ENCODE results near the gene AFAP1L2.

AFAP1L2 gene

GRCh38 chr10:114370199-114370598 lies 34.1 kb downstream of the AFAP1L2 start:
- no peak overlapping the region for H3K4me3 ChIP-seq (ENCODE audit: low read length)
- no peak for TF ChIP-seq ZNF274 (IDR thresholded peaks at IDR 0.05; ENCODE audit: low read depth, low read length)

GRCh38 chr10:114368057-114368391 lies 36.3 kb downstream of the AFAP1L2 start:
- no peak overlapping the region for H3K4me3 ChIP-seq (ENCODE audit: low read length)
- TF ChIP-seq ZNF274 (IDR thresholded peaks at IDR 0.05; ENCODE audit: low read depth, low read length) = no peak

DNA sequence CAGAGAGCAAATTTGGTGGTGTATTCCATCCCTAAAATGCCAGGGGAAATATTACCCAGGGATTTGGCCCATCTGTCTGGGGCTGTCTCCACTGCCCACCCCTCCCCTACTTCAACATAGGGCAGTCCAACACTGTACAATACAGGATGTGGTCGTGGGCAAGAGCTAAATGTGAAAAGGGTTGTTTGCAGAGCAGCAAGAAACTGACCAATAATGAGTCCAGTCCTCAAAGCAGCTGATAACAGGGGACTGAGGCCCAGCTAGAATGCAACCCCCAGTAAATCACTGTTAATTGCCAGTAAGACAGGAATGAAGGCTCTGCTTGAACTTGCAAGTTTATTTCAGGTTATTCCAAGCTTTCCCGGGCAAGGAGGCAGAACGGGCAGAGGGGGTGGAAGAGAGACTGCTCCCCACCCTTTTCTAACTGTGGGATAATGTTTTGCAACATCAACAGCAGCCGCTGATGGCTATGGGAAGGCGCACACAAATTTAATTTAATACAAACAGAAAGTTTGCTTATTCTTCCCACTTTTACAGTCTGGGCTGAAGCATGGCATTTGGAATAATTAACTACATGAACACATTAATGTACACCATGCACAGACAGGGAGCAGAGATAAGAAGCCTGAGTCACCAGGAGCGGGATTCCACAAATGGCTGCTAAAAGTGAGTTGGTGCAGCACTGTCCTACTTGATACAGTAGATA lies 36.8 kb downstream of the AFAP1L2 start:
- no peak for TF ChIP-seq ZNF274 (IDR thresholded peaks at IDR 0.05; ENCODE audit: low read depth, low read length)
- H3K4me3 ChIP-seq (ENCODE audit: low read length) = no peak overlapping the region

DNA sequence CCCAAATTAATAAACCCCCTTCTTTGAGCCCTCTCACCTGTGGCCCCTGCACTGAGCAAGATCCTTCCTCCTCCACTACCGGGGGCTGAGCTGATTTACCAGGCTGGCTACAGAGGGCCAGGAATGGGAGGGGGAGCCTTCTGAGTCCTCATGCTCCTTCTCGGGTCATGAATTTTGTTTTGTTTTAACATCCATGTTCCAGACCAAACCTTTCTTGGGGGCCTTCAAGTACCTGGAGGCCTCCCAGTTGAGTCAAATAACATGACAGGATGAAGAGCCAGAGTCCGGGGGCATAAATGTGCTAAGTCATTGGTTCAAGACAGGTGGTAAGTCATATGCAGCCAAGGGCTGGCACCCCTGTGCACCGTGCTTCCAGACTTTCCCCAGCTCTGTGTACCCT lies 39.6 kb downstream of the AFAP1L2 start:
- TF ChIP-seq ZNF274 (IDR thresholded peaks at IDR 0.05; ENCODE audit: low read depth, low read length) = no peak
- no peak overlapping the region for H3K4me3 ChIP-seq (ENCODE audit: low read length)

GRCh38 chr10:114363745-114364454 lies 40.4 kb downstream of the AFAP1L2 start:
- no peak overlapping the region for H3K4me3 ChIP-seq (ENCODE audit: low read length)
- no peak for TF ChIP-seq ZNF274 (IDR thresholded peaks at IDR 0.05; ENCODE audit: low read depth, low read length)

- no peak overlapping the region for H3K4me3 ChIP-seq (ENCODE audit: low read length)
- no peak for TF ChIP-seq ZNF274 (IDR thresholded peaks at IDR 0.05; ENCODE audit: low read depth, low read length)
Observed at GRCh38 chr10:114362826-114363355, 41.4 kb downstream of the AFAP1L2 start.

GRCh38 chr10:114359953-114360345 lies 44.4 kb downstream of the AFAP1L2 start:
- TF ChIP-seq ZNF274 (IDR thresholded peaks at IDR 0.05; ENCODE audit: low read depth, low read length) = no peak
- H3K4me3 ChIP-seq (ENCODE audit: low read length) = no peak overlapping the region

DNA sequence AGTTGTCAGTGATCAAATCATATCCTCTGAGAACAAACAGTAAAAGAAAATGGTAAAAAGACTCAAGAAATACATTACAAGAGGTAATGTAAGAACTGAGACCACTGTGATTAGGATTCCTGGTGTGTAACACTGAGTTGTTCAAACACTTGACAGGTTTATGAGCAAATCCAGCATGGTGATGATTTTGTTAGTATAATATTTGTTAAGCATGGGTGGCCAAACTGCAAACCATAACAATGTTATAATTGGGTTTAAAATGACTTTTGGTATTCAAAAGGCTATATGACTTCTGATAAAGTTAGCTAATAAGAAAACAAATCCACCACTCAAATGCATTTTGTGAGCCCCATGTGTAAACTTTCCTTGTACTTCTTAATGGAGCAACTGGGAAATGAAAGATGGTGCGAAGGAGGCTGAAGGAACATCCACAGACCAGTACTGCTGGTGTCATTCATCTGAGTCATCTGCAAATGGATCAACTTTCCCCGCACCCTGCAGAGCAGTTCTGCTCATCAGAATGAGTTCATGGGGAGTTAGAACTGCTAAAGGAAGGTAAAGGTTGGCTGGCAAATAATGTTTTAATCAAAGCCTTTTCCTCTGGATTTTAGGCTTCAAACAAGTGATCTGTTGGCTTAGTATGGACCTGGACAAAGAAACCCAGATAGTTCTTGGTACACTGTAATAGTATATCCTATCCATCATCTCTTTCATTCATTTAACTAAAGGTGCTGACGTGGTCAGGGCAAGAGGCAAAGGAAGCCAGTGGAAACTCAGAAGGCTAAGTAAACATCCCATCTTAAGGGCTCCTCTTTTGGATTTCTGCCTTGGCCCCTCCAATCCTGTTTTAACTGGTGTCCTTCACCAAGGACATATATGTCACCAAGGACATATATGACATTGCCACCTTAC lies 45.0 kb downstream of the AFAP1L2 start:
- no peak overlapping the region for H3K4me3 ChIP-seq (ENCODE audit: low read length)
- TF ChIP-seq ZNF274 (IDR thresholded peaks at IDR 0.05; ENCODE audit: low read depth, low read length) = no peak

DNA sequence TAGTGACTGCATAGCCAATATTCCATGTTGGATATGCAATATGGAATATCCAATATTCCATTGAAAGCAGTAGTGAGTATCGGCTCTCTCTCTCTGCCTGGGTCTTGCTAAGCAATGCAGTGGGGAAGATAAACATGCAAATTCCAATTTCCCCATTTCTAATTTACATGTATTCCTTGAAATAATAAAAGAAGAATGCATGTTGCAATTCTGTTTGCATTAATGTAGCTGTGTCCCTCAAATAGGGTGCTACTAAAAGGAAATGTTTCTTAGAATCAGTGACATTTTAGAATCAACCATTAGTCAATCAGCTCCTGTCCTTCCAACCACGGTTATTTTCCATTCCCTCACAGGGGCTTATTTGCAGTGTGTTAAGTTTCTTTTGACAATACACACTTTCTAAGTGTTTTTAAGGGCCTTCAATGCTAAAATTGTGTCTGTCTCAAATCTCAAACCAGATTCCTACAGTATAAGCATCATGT lies 46.7 kb downstream of the AFAP1L2 start:
- no peak overlapping the region for H3K4me3 ChIP-seq (ENCODE audit: low read length)
- TF ChIP-seq ZNF274 (IDR thresholded peaks at IDR 0.05; ENCODE audit: low read depth, low read length) = no peak

- no peak for TF ChIP-seq ZNF274 (IDR thresholded peaks at IDR 0.05; ENCODE audit: low read depth, low read length)
- no peak overlapping the region for H3K4me3 ChIP-seq (ENCODE audit: low read length)
Observed at GRCh38 chr10:114356751-114357514, 47.4 kb downstream of the AFAP1L2 start.

DNA sequence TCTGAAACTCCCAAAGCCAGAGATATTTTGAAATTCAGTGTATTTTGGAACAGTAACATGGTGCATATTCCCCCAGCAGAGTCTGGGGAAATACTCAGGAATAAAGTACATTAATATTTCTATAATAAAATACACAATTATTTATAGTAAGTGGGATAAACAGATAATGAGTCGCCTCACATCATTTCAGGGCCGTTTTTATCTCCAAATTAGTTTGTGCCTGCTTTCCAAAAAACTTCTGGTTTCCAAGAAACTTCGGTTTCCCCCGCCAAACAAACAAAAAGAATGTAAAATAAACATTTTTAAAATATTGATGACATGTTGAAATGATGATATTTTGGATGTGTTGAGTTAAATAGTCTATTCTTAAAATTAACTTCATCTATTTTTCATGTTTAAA lies 48.2 kb downstream of the AFAP1L2 start:
- H3K4me3 ChIP-seq (ENCODE audit: low read length) = no peak overlapping the region
- TF ChIP-seq ZNF274 (IDR thresholded peaks at IDR 0.05; ENCODE audit: low read depth, low read length) = no peak

DNA sequence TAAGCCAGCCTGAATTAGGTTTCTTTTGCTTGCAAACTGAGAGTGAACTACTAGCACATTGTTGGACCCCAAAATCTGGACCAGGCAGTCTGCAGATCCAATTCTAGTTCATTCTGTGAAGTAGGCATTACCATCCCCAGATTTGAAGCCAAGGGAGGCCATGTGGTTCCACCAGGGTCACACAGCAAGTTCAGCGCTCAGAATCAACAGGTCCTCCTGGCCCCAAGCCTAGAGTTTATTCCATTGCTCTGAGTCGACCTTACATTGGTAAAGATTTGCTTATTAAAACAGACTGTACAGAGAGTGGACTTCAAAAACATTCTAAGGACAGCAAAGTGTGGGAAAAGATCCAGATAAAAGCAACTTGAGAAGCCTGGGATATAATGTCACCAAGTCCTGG lies 50.9 kb downstream of the AFAP1L2 start:
- H3K4me3 ChIP-seq (ENCODE audit: low read length) = no peak overlapping the region

DNA sequence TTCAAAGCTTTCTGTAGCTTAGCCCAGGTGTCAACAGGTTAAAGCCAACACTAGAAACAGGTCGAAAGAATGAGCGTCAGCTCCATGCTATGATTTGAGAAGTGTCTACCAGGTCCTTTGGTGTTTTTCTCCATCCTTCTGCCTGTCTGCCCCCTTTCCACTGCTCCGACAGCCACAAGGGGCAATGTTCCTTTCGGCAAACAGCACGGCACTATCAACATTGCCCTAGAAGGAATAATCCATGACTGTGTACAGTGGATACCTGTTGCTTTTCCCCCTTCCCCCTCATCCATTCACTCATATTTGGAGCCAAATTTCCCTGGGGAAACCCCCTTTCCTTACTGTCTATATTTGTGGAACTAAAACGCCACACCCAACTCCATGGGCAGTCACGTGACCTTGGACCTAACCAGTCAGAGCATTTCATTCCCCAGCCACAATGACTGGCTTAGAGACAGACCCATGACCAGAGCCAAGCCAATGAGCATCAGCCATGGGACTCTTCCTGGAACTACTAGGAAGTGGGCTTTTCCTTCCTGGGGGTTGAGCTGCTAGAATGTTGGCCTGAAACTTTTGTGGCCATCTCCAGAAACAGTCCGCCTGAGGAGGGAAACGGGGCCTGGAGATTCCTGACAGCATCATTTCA lies 51.5 kb downstream of the AFAP1L2 start:
- no peak overlapping the region for H3K4me3 ChIP-seq (ENCODE audit: low read length)
- TF ChIP-seq ZNF274 (IDR thresholded peaks at IDR 0.05; ENCODE audit: low read depth, low read length) = no peak

More for the DNA sequence above, 50.9 kb downstream of the AFAP1L2 start:
- TF ChIP-seq ZNF274 (IDR thresholded peaks at IDR 0.05; ENCODE audit: low read depth, low read length) = no peak

Measured in GM08714 (cell line).